Trophoblast cell (in vitro differentiated cells and primary cell): Measurements from ENCODE around the gene NAV3.

ENCODE experiments used
- DNase-seq, 2 donors: peaks; one replicate each; pipeline ENCODE4 v3.0.0-alpha.2; 2016
- H2AFZ ChIP-seq: 2 replicates; pipeline ENCODE4 v1.6.1; 2013; ENCODE audit warnings: low read length, moderate library complexity, mild to moderate bottlenecking; ENCODE audit not compliant: insufficient read depth, poor library complexity
- H2AK5ac ChIP-seq: 2 replicates; pipeline ENCODE4 v1.6.1; 2013; ENCODE audit warnings: mild to moderate bottlenecking, low read length
- H2BK120ac ChIP-seq: 2 replicates; pipeline ENCODE4 v1.6.1; 2013; ENCODE audit warnings: low read length, mild to moderate bottlenecking, moderate library complexity; ENCODE audit not compliant: insufficient read depth, poor library complexity
- H2BK12ac ChIP-seq: 2 replicates; pipeline ENCODE4 v1.6.1; 2013; ENCODE audit warnings: mild to moderate bottlenecking, low read length, moderate library complexity
- H2BK5ac ChIP-seq: 2 replicates; pipeline ENCODE4 v1.6.1; 2013; ENCODE audit warnings: low read length, low read depth, moderate library complexity, mild to moderate bottlenecking; ENCODE audit not compliant: poor library complexity
- H3K14ac ChIP-seq: 2 replicates; pipeline ENCODE4 v1.6.1; 2013; ENCODE audit warnings: mild to moderate bottlenecking, low read length
- H3K18ac ChIP-seq: 2 replicates; pipeline ENCODE4 v1.6.1; 2013; ENCODE audit warnings: mild to moderate bottlenecking, low read length
- H3K23ac ChIP-seq: 2 replicates; pipeline ENCODE4 v1.6.1; 2013; ENCODE audit warnings: low read length
- H3K27ac ChIP-seq: 2 replicates; pipeline ENCODE4 v1.5.1; 2013; ENCODE audit warnings: low read depth, mild to moderate bottlenecking, inconsistent platforms, low read length, moderate library complexity
- H3K27me3 ChIP-seq: 2 replicates; pipeline ENCODE4 v1.6.1; 2013; ENCODE audit warnings: inconsistent platforms, mild to moderate bottlenecking, low read length, moderate library complexity; ENCODE audit not compliant: insufficient read depth
- H3K36me3 ChIP-seq, 2 experiments: 1 replicate in 1 of 2; 2 replicates in 1 of 2; pipeline ENCODE4 v1.6.1; 2013; ENCODE audit warnings: low read length in 2 of 2, mild to moderate bottlenecking in 2 of 2, moderate library complexity in 1 of 2; ENCODE audit not compliant: insufficient read depth in 2 of 2, control insufficient read depth in 1 of 2
- H3K4ac ChIP-seq: 2 replicates; pipeline ENCODE4 v1.6.1; 2013; ENCODE audit warnings: low read depth, mild to moderate bottlenecking, low read length, moderate library complexity
- H3K4me1 ChIP-seq, 2 experiments: 1 replicate in 1 of 2; 2 replicates in 1 of 2; pipeline ENCODE4 v1.6.1; 2013; ENCODE audit warnings: low read length in 2 of 2, mild to moderate bottlenecking in 2 of 2, moderate library complexity in 1 of 2; ENCODE audit not compliant: insufficient read depth in 2 of 2, control insufficient read depth in 1 of 2
- H3K4me2 ChIP-seq: 2 replicates; pipeline ENCODE4 v1.6.1; 2013; ENCODE audit warnings: inconsistent platforms, mild to moderate bottlenecking, low read length, moderate library complexity
- H3K4me3 ChIP-seq: 2 replicates; pipeline ENCODE4 v1.5.1; 2013; ENCODE audit warnings: mild to moderate bottlenecking, low read depth, low read length, inconsistent platforms
- H3K79me1 ChIP-seq: one replicate; pipeline ENCODE4 v1.6.1; 2013; ENCODE audit warnings: low read length
- H3K79me2 ChIP-seq: 2 replicates; pipeline ENCODE4 v1.6.1; 2013; ENCODE audit warnings: low read length, mild to moderate bottlenecking; ENCODE audit not compliant: control insufficient read depth, insufficient read depth, poor library complexity
- H3K9ac ChIP-seq: 2 replicates; pipeline ENCODE4 v1.6.1; 2013; ENCODE audit warnings: mild to moderate bottlenecking, low read length
- H3K9me3 ChIP-seq: 2 replicates; pipeline ENCODE4 v1.6.1; 2013; ENCODE audit warnings: low read depth, mild to moderate bottlenecking, control low read depth, inconsistent platforms, low read length; ENCODE audit not compliant: insufficient read depth
- H4K12ac ChIP-seq: 2 replicates; pipeline ENCODE4 v1.6.1; 2013; ENCODE audit warnings: low read depth, mild to moderate bottlenecking, low read length, moderate library complexity
- H4K8ac ChIP-seq: 2 replicates; pipeline ENCODE4 v1.6.1; 2013; ENCODE audit warnings: low read depth, mild to moderate bottlenecking, low read length, moderate library complexity
- H4K91ac ChIP-seq: one replicate; pipeline ENCODE4 v1.6.1; 2013; ENCODE audit warnings: low read depth, mild to moderate bottlenecking, low read length, moderate library complexity
- WGBS: extraction: QIAGEN DNeasy Blood & Tissue Kit; methylation state at CpG from one replicate; pipeline ENCODE4 v1.1.7; 2013; ENCODE audit warnings: missing lambda C conversion rate; ENCODE audit not compliant: insufficient read length, insufficient coverage; ENCODE audit errors: extremely low coverage; 5-methylcytosine and 5-hydroxymethylcytosine counted together

The NAV3 gene

DNA sequence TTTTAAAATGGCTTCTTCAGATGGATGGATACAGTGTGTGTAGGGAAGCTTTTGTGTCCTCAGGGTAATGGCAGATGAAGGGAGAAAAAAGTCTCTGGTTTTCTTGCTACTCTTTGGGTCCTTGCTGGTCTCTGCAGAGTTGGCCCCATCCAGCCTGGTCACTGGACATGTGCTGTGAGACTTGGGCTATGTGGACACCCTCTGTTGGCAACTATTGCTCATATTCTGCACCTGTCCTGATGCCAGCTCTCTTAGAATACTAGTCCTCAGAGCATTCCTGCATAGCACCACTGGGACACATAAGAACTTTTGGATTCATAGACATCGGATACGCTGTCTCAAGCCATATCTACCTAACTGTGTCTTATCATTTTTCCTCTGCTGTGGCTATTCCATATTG lies 20.0 kb downstream of the NAV3 start:
- Histone ChIP-seq H4K12ac (no peak overlapping the region), H3K79me1 (no peaks in the 10 kb centered on the region), H3K4me3 (no peak overlapping the region), H3K27ac (no peak overlapping the region), H2BK5ac (no peak overlapping the region), H3K18ac (no peak overlapping the region), H2AK5ac (no peak overlapping the region), H3K9me3 (no peaks in the 10 kb centered on the region), H3K79me2 (no peaks in the 10 kb centered on the region), H3K4ac (no peak overlapping the region), H3K23ac (no peak overlapping the region), H4K8ac (no peak overlapping the region), H2AFZ (no peak overlapping the region), H3K4me2 (no peak overlapping the region), H3K14ac (no peak overlapping the region), H3K27me3 (no peaks in the 10 kb centered on the region), H3K4me1 (no peaks in the 10 kb centered on the region), H3K36me3 (no peaks in the 10 kb centered on the region), H4K91ac (no peak overlapping the region), H2BK120ac (no peak overlapping the region), H2BK12ac (no peak overlapping the region), H3K9ac (no peak overlapping the region)
- no CpG with 5 or more reads among the region's 2 CpGs for WGBS
- no peak for DNase-seq

DNA sequence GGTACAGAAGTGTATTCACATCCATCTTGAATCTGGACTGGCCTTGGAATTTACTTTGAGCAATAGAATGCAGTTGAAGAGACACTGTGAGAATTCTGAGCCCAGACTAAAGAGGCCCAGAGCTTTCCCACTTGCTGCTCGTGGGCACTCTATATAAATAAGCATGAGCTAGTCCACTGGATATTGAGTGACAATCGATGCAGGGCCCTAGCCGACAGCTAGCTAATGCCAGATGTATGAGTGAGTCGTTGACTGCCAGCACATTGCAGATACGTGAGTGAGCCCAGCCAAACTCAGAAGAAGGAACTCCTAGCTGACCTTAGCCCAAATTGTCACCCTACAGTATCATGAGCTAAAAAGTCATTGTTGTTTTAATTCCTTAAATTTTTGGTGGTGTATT lies 24.9 kb downstream of the NAV3 start:
- Histone ChIP-seq H3K79me1 (no peaks in the 10 kb centered on the region), H3K14ac (no peak overlapping the region), H2BK120ac (no peak overlapping the region), H4K91ac (no peak overlapping the region), H3K4ac (no peak overlapping the region), H3K27me3 (no peaks in the 10 kb centered on the region), H4K8ac (no peak overlapping the region), H3K4me1 (no peaks in the 10 kb centered on the region), H3K4me3 (no peak overlapping the region), H3K36me3 (no peaks in the 10 kb centered on the region), H2AFZ (no peak overlapping the region), H3K18ac (no peak overlapping the region), H3K4me2 (no peak overlapping the region), H3K23ac (no peak overlapping the region), H3K79me2 (no peaks in the 10 kb centered on the region), H3K27ac (no peak overlapping the region), H2BK12ac (no peak overlapping the region), H3K9me3 (no peaks in the 10 kb centered on the region), H4K12ac (no peak overlapping the region), H2BK5ac (no peak overlapping the region), H2AK5ac (no peak overlapping the region), H3K9ac (no peak overlapping the region)
- WGBS, result no CpG with 5 or more reads among the region's 5 CpGs
- DNase-seq, result no peak

DNA sequence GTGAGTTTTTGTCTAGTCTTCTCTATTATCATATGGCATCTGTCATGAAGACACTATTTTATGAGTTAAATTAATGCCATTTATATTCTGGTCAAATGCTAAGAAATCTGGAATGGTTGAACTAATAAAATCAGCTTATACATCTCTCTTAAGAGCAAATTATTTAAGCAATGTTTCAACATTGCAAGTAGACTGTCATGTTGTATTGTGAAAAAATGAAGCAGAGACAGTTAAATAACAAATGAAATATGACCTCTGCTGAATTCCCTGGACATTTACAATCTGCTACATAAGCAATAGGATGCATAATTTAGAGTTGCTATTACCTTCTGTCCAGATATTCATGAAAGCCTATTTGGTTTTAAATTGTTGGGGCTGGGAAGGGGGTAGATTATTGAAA lies 30.6 kb downstream of the NAV3 start:
- no peaks in the 10 kb centered on the region for H3K4me1 ChIP-seq
- no peak overlapping the region for H3K4me2 ChIP-seq
- H2AFZ ChIP-seq, result no peak overlapping the region
- no peak overlapping the region for H3K14ac ChIP-seq
- no peak overlapping the region for H3K27ac ChIP-seq
- H3K27me3 ChIP-seq, result no peaks in the 10 kb centered on the region
- H4K8ac ChIP-seq, result no peak overlapping the region
- H2BK120ac ChIP-seq, result no peak overlapping the region
- no peak overlapping the region for H2AK5ac ChIP-seq
- H4K91ac ChIP-seq, result no peak overlapping the region
- no peaks in the 10 kb centered on the region for H3K79me1 ChIP-seq
- H3K4me3 ChIP-seq, result no peak overlapping the region
- H3K9ac ChIP-seq, result no peak overlapping the region
- no peak overlapping the region for H2BK5ac ChIP-seq
- no peak overlapping the region for H3K23ac ChIP-seq
- no peak overlapping the region for H3K4ac ChIP-seq
- H2BK12ac ChIP-seq, result no peak overlapping the region
- H3K9me3 ChIP-seq, result no peaks in the 10 kb centered on the region
- no peaks in the 10 kb centered on the region for H3K79me2 ChIP-seq
- no peak overlapping the region for H3K18ac ChIP-seq
- DNase-seq, result no peak
- no peaks in the 10 kb centered on the region for H3K36me3 ChIP-seq
- H4K12ac ChIP-seq, result no peak overlapping the region

DNA sequence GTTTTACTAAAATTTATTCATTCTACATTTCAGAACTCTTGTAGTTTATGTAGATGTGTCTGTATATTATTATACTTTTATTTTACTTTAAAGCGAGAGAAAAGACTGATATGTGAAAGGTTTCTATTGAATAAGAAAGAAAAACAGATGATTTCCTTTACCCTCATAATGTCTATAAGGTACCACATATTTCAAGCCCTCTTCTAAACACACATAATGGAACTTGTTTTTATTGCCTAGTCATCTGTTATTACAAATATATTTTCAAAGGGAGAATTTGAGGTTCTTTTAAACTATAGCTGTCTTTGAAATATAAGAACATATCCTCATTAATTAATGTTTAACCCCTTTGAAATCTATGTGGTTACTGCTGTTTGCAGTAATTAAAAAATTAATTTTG lies 34.5 kb downstream of the NAV3 start:
- no peak overlapping the region for H3K14ac ChIP-seq
- no peak overlapping the region for H3K4me3 ChIP-seq
- no peak overlapping the region for H3K9ac ChIP-seq
- H3K4ac ChIP-seq, result no peak overlapping the region
- H3K4me2 ChIP-seq, result no peak overlapping the region
- H4K8ac ChIP-seq, result no peak overlapping the region
- DNase-seq, result no peak
- WGBS, result no CpG with 5 or more reads among the region's 1 CpG
- H3K36me3 ChIP-seq, result no peaks in the 10 kb centered on the region
- no peak overlapping the region for H3K27ac ChIP-seq
- no peaks in the 10 kb centered on the region for H3K4me1 ChIP-seq
- no peak overlapping the region for H3K18ac ChIP-seq
- no peaks in the 10 kb centered on the region for H3K27me3 ChIP-seq
- no peak overlapping the region for H2BK120ac ChIP-seq
- H4K91ac ChIP-seq, result no peak overlapping the region
- no peak overlapping the region for H2AK5ac ChIP-seq
- no peak overlapping the region for H3K23ac ChIP-seq
- H2BK5ac ChIP-seq, result no peak overlapping the region
- no peak overlapping the region for H4K12ac ChIP-seq
- H2AFZ ChIP-seq, result no peak overlapping the region
- no peak overlapping the region for H2BK12ac ChIP-seq
- no peaks in the 10 kb centered on the region for H3K9me3 ChIP-seq
- H3K79me2 ChIP-seq, result no peaks in the 10 kb centered on the region
- no peaks in the 10 kb centered on the region for H3K79me1 ChIP-seq

DNA sequence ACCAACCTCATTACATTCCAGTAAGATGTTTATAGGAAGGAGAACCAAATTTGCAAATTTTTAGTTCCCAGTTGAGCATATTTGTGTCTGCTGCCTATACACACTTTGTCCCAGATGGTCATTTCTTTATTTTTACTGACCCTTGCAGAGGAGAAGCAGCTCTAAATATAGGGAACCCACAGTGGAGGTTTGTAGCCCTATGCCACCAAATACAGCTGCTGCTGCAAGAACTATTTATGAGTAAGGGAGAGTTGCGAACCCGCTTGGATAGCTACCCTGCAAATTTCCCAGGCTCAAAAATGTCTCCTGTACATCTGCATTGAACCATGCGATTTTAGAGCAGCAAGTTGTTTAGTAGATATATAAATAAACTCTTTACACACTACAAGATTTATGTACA lies 48.2 kb downstream of the NAV3 start:
- H3K4me3 ChIP-seq, result no peak overlapping the region
- no CpG with 5 or more reads among the region's 3 CpGs for WGBS
- no peaks in the 10 kb centered on the region for H3K79me2 ChIP-seq

More for the DNA sequence above, 48.2 kb downstream of the NAV3 start:
- no peak overlapping the region for H4K8ac ChIP-seq
- H3K4me2 ChIP-seq, result no peak overlapping the region
- H3K27ac ChIP-seq, result no peak overlapping the region
- no peak overlapping the region for H3K23ac ChIP-seq
- no peak overlapping the region for H2BK120ac ChIP-seq
- DNase-seq, result no peak
- no peaks in the 10 kb centered on the region for H3K27me3 ChIP-seq
- H4K12ac ChIP-seq, result no peak overlapping the region
- H2BK5ac ChIP-seq, result no peak overlapping the region
- no peaks in the 10 kb centered on the region for H3K36me3 ChIP-seq
- no peak overlapping the region for H2AFZ ChIP-seq
- no peak overlapping the region for H2AK5ac ChIP-seq
- no peaks in the 10 kb centered on the region for H3K9me3 ChIP-seq
- no peak overlapping the region for H4K91ac ChIP-seq
- no peaks in the 10 kb centered on the region for H3K79me1 ChIP-seq
- no peak overlapping the region for H3K4ac ChIP-seq
- H3K18ac ChIP-seq, result no peak overlapping the region
- H3K9ac ChIP-seq, result no peak overlapping the region
- H3K4me1 ChIP-seq, result no peaks in the 10 kb centered on the region
- no peak overlapping the region for H2BK12ac ChIP-seq
- H3K14ac ChIP-seq, result no peak overlapping the region
